ENCODE results near the gene DTNB. TPM values are rescaled to one million over a fixed set of nuclear protein-coding genes. Genes with fewer than 3 reads are reported as not detected.

The DTNB gene
- total RNA-seq (ENCODE audit: unreplicated experiment) = 12.0 TPM
- long read RNA-seq, partial matches to known transcripts = 0 of 10 reads
- long read RNA-seq, other reads (novel, unspliced or antisense) = 9 of 10 reads

GRCh38 chr2:25673300-25674076 is at the start of gene DTNB:
DTNB (minus strand) TSS chr2:25673577; CDS start chr2:25652660, 20,917 bp downstream.
- Mint-ChIP-seq H3K27me3 (ENCODE audit: unreplicated experiment) (peaks cover 3% of the 10 kb centered on the region), H3K27ac (ENCODE audit: unreplicated experiment) (no peak within 1 kb of the TSS), H3K36me3 (ENCODE audit: low read depth, unreplicated experiment) (no peaks in the 10 kb centered on the region), H3K4me1 (ENCODE audit: unreplicated experiment) (peaks cover 3% of the 10 kb centered on the region), H3K9me3 (ENCODE audit: unreplicated experiment) (no peaks in the 10 kb centered on the region), H3K4me3 (ENCODE audit: unreplicated experiment) (peak within 1 kb of the TSS; percentile 87)
- TF ChIP-seq, protein P1, sequence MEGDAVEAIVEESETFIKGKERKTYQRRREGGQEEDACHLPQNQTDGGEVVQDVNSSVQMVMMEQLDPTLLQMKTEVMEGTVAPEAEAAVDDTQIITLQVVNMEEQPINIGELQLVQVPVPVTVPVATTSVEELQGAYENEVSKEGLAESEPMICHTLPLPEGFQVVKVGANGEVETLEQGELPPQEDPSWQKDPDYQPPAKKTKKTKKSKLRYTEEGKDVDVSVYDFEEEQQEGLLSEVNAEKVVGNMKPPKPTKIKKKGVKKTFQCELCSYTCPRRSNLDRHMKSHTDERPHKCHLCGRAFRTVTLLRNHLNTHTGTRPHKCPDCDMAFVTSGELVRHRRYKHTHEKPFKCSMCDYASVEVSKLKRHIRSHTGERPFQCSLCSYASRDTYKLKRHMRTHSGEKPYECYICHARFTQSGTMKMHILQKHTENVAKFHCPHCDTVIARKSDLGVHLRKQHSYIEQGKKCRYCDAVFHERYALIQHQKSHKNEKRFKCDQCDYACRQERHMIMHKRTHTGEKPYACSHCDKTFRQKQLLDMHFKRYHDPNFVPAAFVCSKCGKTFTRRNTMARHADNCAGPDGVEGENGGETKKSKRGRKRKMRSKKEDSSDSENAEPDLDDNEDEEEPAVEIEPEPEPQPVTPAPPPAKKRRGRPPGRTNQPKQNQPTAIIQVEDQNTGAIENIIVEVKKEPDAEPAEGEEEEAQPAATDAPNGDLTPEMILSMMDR (IDR thresholded peaks at IDR 0.05; ENCODE audit: unreplicated experiment) = no peak
- peak; percentile 82 for DNase-seq (ENCODE audit: low spot score)

DNA sequence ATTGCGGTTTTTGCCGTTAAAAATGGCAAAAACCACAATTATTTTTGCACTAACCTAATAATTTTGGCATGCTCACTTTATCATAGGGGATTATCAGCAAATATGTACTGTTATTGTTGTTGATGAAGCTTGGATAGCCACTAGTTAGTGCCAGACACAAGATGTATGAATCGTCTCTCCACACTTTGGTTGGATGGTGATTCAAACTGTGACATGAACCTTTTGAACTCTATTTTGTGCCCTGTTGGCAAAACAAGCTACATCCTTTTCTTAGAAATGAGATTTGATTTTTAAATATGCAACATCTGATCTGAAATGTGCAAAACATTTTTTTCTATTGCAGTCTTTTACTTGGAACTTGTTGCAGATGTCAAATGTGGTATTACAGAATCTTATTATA is 48.8 kb upstream of the DTNB start:
- no peaks in the 10 kb centered on the region for H3K27me3 Mint-ChIP-seq (ENCODE audit: unreplicated experiment)
- H3K9me3 Mint-ChIP-seq (ENCODE audit: unreplicated experiment) = no peaks in the 10 kb centered on the region
- TF ChIP-seq, protein P1 (IDR thresholded peaks at IDR 0.05; ENCODE audit: unreplicated experiment) = no peak
- H3K27ac Mint-ChIP-seq (ENCODE audit: unreplicated experiment) = no peak overlapping the region
- H3K36me3 Mint-ChIP-seq (ENCODE audit: low read depth, unreplicated experiment) = no peaks in the 10 kb centered on the region
- DNase-seq (ENCODE audit: low spot score) = no peak
- no peak overlapping the region for H3K4me3 Mint-ChIP-seq (ENCODE audit: unreplicated experiment)
- no peaks in the 10 kb centered on the region for H3K4me1 Mint-ChIP-seq (ENCODE audit: unreplicated experiment)

DNA sequence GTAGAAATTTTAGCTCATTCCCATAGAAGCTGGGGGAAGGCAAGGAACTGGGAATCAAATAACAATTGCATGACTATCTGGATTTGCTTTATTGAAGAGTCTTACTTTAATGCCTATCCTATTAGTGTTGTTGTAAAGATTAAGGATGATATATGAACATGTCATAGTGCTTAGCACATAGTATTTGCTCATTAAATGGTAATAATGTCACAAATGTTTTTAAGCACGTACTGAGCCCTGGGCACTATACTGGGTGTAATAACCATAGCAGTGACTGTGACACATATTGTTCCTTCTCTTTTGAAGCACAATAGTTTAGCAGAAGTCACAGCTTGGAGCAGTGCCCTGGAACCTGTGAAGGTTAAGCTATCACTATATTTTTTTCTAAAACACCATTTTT is 47.2 kb upstream of the DTNB start:
- Mint-ChIP-seq H3K9me3 (ENCODE audit: unreplicated experiment) (no peaks in the 10 kb centered on the region), H3K4me3 (ENCODE audit: unreplicated experiment) (no peak overlapping the region), H3K27me3 (ENCODE audit: unreplicated experiment) (no peaks in the 10 kb centered on the region), H3K4me1 (ENCODE audit: unreplicated experiment) (no peaks in the 10 kb centered on the region), H3K27ac (ENCODE audit: unreplicated experiment) (no peak overlapping the region), H3K36me3 (ENCODE audit: low read depth, unreplicated experiment) (no peaks in the 10 kb centered on the region)
- TF ChIP-seq, protein P1 (IDR thresholded peaks at IDR 0.05; ENCODE audit: unreplicated experiment) = no peak
- DNase-seq (ENCODE audit: low spot score) = no peak

GRCh38 chr2:25714740-25715139 is 41.4 kb upstream of the DTNB start:
- Mint-ChIP-seq H3K4me3 (ENCODE audit: unreplicated experiment) (no peak overlapping the region), H3K27me3 (ENCODE audit: unreplicated experiment) (no peaks in the 10 kb centered on the region), H3K36me3 (ENCODE audit: low read depth, unreplicated experiment) (no peaks in the 10 kb centered on the region), H3K4me1 (ENCODE audit: unreplicated experiment) (no peaks in the 10 kb centered on the region), H3K9me3 (ENCODE audit: unreplicated experiment) (no peaks in the 10 kb centered on the region), H3K27ac (ENCODE audit: unreplicated experiment) (no peak overlapping the region)
- DNase-seq (ENCODE audit: low spot score) = no peak
- TF ChIP-seq, protein P1 (IDR thresholded peaks at IDR 0.05; ENCODE audit: unreplicated experiment) = no peak

DNA sequence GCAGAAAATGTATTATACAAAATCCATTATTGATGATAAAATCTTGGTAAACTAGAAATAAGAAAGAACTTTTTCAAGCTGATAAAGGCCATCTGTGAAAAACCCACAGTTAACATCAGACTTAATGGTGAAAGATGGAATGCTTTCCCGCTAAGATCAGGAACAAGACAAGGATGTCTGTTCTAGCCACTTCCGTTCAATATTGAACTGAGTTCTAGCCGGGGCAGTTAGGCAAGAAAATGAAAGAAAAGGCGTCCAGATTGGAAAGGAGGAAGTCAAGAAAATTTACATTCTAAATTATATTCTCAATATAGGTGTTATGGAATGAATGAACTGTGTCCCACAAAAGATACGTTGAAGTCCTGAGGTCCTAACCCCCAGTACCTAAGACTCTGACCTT is 39.1 kb upstream of the DTNB start:
- Mint-ChIP-seq H3K4me1 (ENCODE audit: unreplicated experiment) (no peaks in the 10 kb centered on the region), H3K9me3 (ENCODE audit: unreplicated experiment) (no peaks in the 10 kb centered on the region), H3K36me3 (ENCODE audit: low read depth, unreplicated experiment) (no peaks in the 10 kb centered on the region), H3K27me3 (ENCODE audit: unreplicated experiment) (no peaks in the 10 kb centered on the region), H3K4me3 (ENCODE audit: unreplicated experiment) (no peak overlapping the region), H3K27ac (ENCODE audit: unreplicated experiment) (no peak overlapping the region)
- TF ChIP-seq, protein P1 (IDR thresholded peaks at IDR 0.05; ENCODE audit: unreplicated experiment) = no peak
- DNase-seq (ENCODE audit: low spot score) = no peak

Data from endothelial cell (in vitro differentiated cells).